ENCODE measurements around the gene CYB561.

CYB561 gene

GRCh38 chr17:63431939-63432804, 13.9 kb downstream of the CYB561 start:
- no peak for DNase-seq

- DNase-seq: no peak
Observed at GRCh38 chr17:63431618-63431938, 14.5 kb downstream of the CYB561 start.

GRCh38 chr17:63430223-63430622, 15.9 kb downstream of the CYB561 start:
- no peak for DNase-seq

- no peak for DNase-seq
Observed at GRCh38 chr17:63429766-63430165, 16.3 kb downstream of the CYB561 start.

GRCh38 chr17:63426917-63427308, 19.2 kb downstream of the CYB561 start:
- no peak for DNase-seq

- no peak for DNase-seq
Observed at GRCh38 chr17:63426041-63426916, 19.8 kb downstream of the CYB561 start.

- peak; percentile 80 for DNase-seq
Observed at GRCh38 chr17:63425483-63425882, 20.6 kb downstream of the CYB561 start.

- DNase-seq: no peak
Observed at GRCh38 chr17:63423963-63424362, 22.1 kb downstream of the CYB561 start.

GRCh38 chr17:63423251-63423950, 22.7 kb downstream of the CYB561 start:
- DNase-seq: no peak

GRCh38 chr17:63421681-63422645, 24.1 kb downstream of the CYB561 start:
- DNase-seq: no peak

GRCh38 chr17:63420868-63421680, 25.0 kb downstream of the CYB561 start:
- DNase-seq: no peak

- DNase-seq: peak; percentile 32
Observed at GRCh38 chr17:63419949-63420867, 25.9 kb downstream of the CYB561 start.

GRCh38 chr17:63419398-63419797, 26.7 kb downstream of the CYB561 start:
- DNase-seq: no peak

GRCh38 chr17:63418540-63418939, 27.6 kb downstream of the CYB561 start:
- DNase-seq: no peak

GRCh38 chr17:63414222-63414621, 31.9 kb downstream of the CYB561 start:
- DNase-seq: no peak

GRCh38 chr17:63413128-63413527, 33.0 kb downstream of the CYB561 start:
- DNase-seq: no peak

- no peak for DNase-seq
Observed at GRCh38 chr17:63412234-63412633, 33.9 kb downstream of the CYB561 start.

GRCh38 chr17:63407741-63408330, 38.3 kb downstream of the CYB561 start:
- DNase-seq: no peak

- DNase-seq: peak; percentile 79
Observed at GRCh38 chr17:63406689-63407330, 39.3 kb downstream of the CYB561 start.
